ENCODE data around the gene DLEC1. TPM values are rescaled to one million over a fixed set of nuclear protein-coding genes. Genes with fewer than 3 reads are reported as not detected.

The DLEC1 gene
- total RNA-seq, 1 experiment from 2014 or later, result not detected

GRCh38 chr3:37993820-37994638 lies 45.0 kb upstream of the DLEC1 start:
- Histone ChIP-seq H3K4me3 (ENCODE audit: low read depth in 2 of 2, low read length in 2 of 2) (peak overlapping the region; percentile 58 to 64), H3K9me3 (ENCODE audit: control insufficient read depth, insufficient read depth, low read depth, low read length) (no peaks in the 10 kb centered on the region), H3K4me1 (ENCODE audit: control insufficient read depth, insufficient read depth, low read length) (0 out of 2 replicates have a peak, but pooled peaks cover 7% of the 10 kb centered on the region), H3K36me3 (ENCODE audit: control insufficient read depth, insufficient read depth, low read length) (no peaks in the 10 kb centered on the region), H3K27ac (ENCODE audit: low read length) (peak overlapping the region; percentile 85), H3K27me3 (ENCODE audit: control insufficient read depth, insufficient read depth, low read length) (no peaks in the 10 kb centered on the region)
- in situ Hi-C loops (cut with HindIII; ENCODE audit: low pct_unique_long_range_greater_than_20kb, low sequenced_read_pairs) (no loop called here), intact Hi-C loops (cut with micrococcal nuclease; ENCODE audit: unreplicated experiment) (no loop called here)
- ChIA-PET POLR2A (no interaction called here), CTCF (no interaction called here)
- ATAC-seq (peak; percentile 79), DNase-seq (ENCODE audit: low read depth, low spot score) (no peak)
- TF ChIP-seq REST (IDR thresholded peaks at IDR 0.05; ENCODE audit: insufficient read depth in 1 of 2, low read depth in 2 of 2, low read length in 1 of 2) (no peak), SIN3A (IDR thresholded peaks at IDR 0.05; ENCODE audit: borderline replicate concordance, insufficient read depth, low read depth, low read length) (no peak), TCF7L2 (IDR thresholded peaks at IDR 0.05; ENCODE audit: low read depth, low read length) (no peak), CTCF (IDR thresholded peaks at IDR 0.05) (no peak), POLR2AphosphoS5 (IDR thresholded peaks at IDR 0.05; ENCODE audit: low read depth, low read length) (no peak; the same call in 1 of the 2 replicates)
- TSS peak; percentile 75 for BruUV-seq (replicated peaks)

GRCh38 chr3:37994639-37994972 lies 44.4 kb upstream of the DLEC1 start:
- intact Hi-C loops (cut with micrococcal nuclease; ENCODE audit: unreplicated experiment), result no loop called here
- no peaks in the 10 kb centered on the region for H3K27me3 ChIP-seq (ENCODE audit: control insufficient read depth, insufficient read depth, low read length)
- in situ Hi-C loops (cut with HindIII; ENCODE audit: low pct_unique_long_range_greater_than_20kb, low sequenced_read_pairs), result no loop called here
- POLR2A ChIA-PET, result no interaction called here
- no peaks in the 10 kb centered on the region for H3K36me3 ChIP-seq (ENCODE audit: control insufficient read depth, insufficient read depth, low read length)
- peak overlapping the region; percentile 58 to 64 for H3K4me3 ChIP-seq (ENCODE audit: low read depth in 2 of 2, low read length in 2 of 2)
- H3K9me3 ChIP-seq (ENCODE audit: control insufficient read depth, insufficient read depth, low read depth, low read length), result no peaks in the 10 kb centered on the region
- DNase-seq (ENCODE audit: low read depth, low spot score), result no peak
- no peak for TF ChIP-seq SIN3A (IDR thresholded peaks at IDR 0.05; ENCODE audit: borderline replicate concordance, insufficient read depth, low read depth, low read length)
- no peak for TF ChIP-seq TCF7L2 (IDR thresholded peaks at IDR 0.05; ENCODE audit: low read depth, low read length)
- no peak for TF ChIP-seq POLR2AphosphoS5 (IDR thresholded peaks at IDR 0.05; ENCODE audit: low read depth, low read length)
- TF ChIP-seq REST (IDR thresholded peaks at IDR 0.05; ENCODE audit: insufficient read depth in 1 of 2, low read depth in 2 of 2, low read length in 1 of 2), result no peak
- TF ChIP-seq CTCF (IDR thresholded peaks at IDR 0.05), result no peak
- no TSS peak for BruUV-seq (replicated peaks)
- no peak for ATAC-seq
- 0 out of 2 replicates have a peak, but pooled peaks cover 7% of the 10 kb centered on the region for H3K4me1 ChIP-seq (ENCODE audit: control insufficient read depth, insufficient read depth, low read length)
- H3K27ac ChIP-seq (ENCODE audit: low read length), result peak overlapping the region; percentile 85
- CTCF ChIA-PET, result no interaction called here
